HepG2 (cell line): ENCODE measurements around the gene RAB43. TPM values are rescaled to one million over a fixed set of nuclear protein-coding genes. Genes with fewer than 3 reads are reported as not detected.

Source experiments
- ATF1 ChIP-seq: IDR thresholded peaks from 2 replicates; pipeline ENCODE4 v1.6.1; 2016; ENCODE audit warnings: mild to moderate bottlenecking, control low read depth
- CCAR2 ChIP-seq: fragments of 200-400 bp; formaldehyde crosslinking; optimal IDR thresholded peaks from 2 replicates; pipeline ENCODE3; 2018; ENCODE audit warnings: low read depth, mild to moderate bottlenecking, low read length, moderate library complexity
- FOXJ3 ChIP-seq: sonication (generic); formaldehyde crosslinking; IDR thresholded peaks from 2 replicates; pipeline ENCODE4 v1.4.0; 2020; ENCODE audit warnings: missing genetic modification reagents, mild to moderate bottlenecking, borderline replicate concordance
- HMGA1 ChIP-seq: sonication (generic); formaldehyde crosslinking; conservative IDR thresholded peaks from 2 replicates; pipeline ENCODE4 v1.4.0; 2020; ENCODE audit warnings: missing genetic modification reagents
- HNRNPL ChIP-seq: fragments of 200-400 bp; formaldehyde crosslinking; IDR thresholded peaks from 2 replicates; pipeline ENCODE4 v1.6.1; 2017; ENCODE audit warnings: mild to moderate bottlenecking, low read depth, low read length
- JDP2 ChIP-seq: sonication (generic); formaldehyde crosslinking; IDR thresholded peaks from 2 replicates; pipeline ENCODE4 v1.8.1; 2022; ENCODE audit warnings: missing genetic modification reagents, borderline replicate concordance
- KDM5B ChIP-seq: sonication (generic); formaldehyde crosslinking; IDR thresholded peaks from 2 replicates; pipeline ENCODE4 v1.4.0; 2020; ENCODE audit warnings: missing genetic modification reagents, mild to moderate bottlenecking, borderline replicate concordance
- KLF15 ChIP-seq: sonication (generic); formaldehyde crosslinking; IDR thresholded peaks from 2 replicates; pipeline ENCODE4 v1.8.1; 2023; ENCODE audit warnings: borderline replicate concordance, mild to moderate bottlenecking, inconsistent platforms, missing genetic modification reagents, mixed read lengths
- KLF16 ChIP-seq, 2 experiments: sonication (generic) in 1 of 2; formaldehyde crosslinking in 1 of 2; IDR thresholded peaks; 2 replicates each; pipeline versions ENCODE4 v1.6.1 to v1.8.0; 2016 to 2023; ENCODE audit warnings: missing genetic modification reagents in 2 of 2, missing compliant biosample characterization in 1 of 2
- PCBP1 ChIP-seq: fragments of 200-400 bp; formaldehyde crosslinking; IDR thresholded peaks from 2 replicates; pipeline ENCODE4 v1.6.1; 2017; ENCODE audit warnings: mild to moderate bottlenecking, low read depth, low read length, borderline replicate concordance
- RNF2 ChIP-seq: fragments of 450-650 bp; conservative IDR thresholded peaks from 2 replicates; pipeline ENCODE4 v1.6.1; 2016; ENCODE audit warnings: low read depth
- SOX6 ChIP-seq, 2 experiments: fragments of 450-650 bp in 1 of 2; sonication (generic) in 1 of 2; formaldehyde crosslinking in 1 of 2; IDR thresholded peaks; 2 replicates each; pipeline versions ENCODE4 v1.4.0 to v1.6.1; 2017 to 2020; ENCODE audit warnings: antibody characterized with exemption in 1 of 2, mild to moderate bottlenecking in 1 of 2, missing genetic modification reagents in 1 of 2
- TAF15 ChIP-seq: fragments of 200-400 bp; formaldehyde crosslinking; IDR thresholded peaks from one replicate; pipeline ENCODE4 v1.6.1; 2018; ENCODE audit warnings: mild to moderate bottlenecking, low read depth, low read length; ENCODE audit not compliant: poor library complexity, severe bottlenecking
- TOE1 ChIP-seq: sonication (generic); formaldehyde crosslinking; IDR thresholded peaks from 2 replicates; pipeline ENCODE4 v1.4.0; 2020; ENCODE audit warnings: mild to moderate bottlenecking, missing genetic modification reagents
- ZNF101 ChIP-seq: sonication (generic); formaldehyde crosslinking; IDR thresholded peaks from 2 replicates; pipeline ENCODE4 v1.4.0; 2020; ENCODE audit warnings: mild to moderate bottlenecking, low read depth, missing genetic modification reagents, borderline replicate concordance
- ZNF160 ChIP-seq: sonication (generic); formaldehyde crosslinking; IDR thresholded peaks from 2 replicates; pipeline ENCODE4 v1.8.0; 2022; ENCODE audit warnings: mild to moderate bottlenecking, inconsistent platforms, missing genetic modification reagents
- ZNF232 ChIP-seq: sonication (generic); formaldehyde crosslinking; IDR thresholded peaks from 2 replicates; pipeline ENCODE4 v1.4.0; 2020; ENCODE audit warnings: missing genetic modification reagents, borderline replicate concordance
- ZNF256 ChIP-seq: sonication (generic); formaldehyde crosslinking; conservative IDR thresholded peaks from 2 replicates; pipeline ENCODE4 v1.4.0; 2020; ENCODE audit warnings: missing genetic modification reagents
- ZNF282 ChIP-seq: fragments of 450-650 bp; IDR thresholded peaks from 2 replicates; pipeline ENCODE4 v1.6.1; 2018; ENCODE audit not compliant: partially characterized antibody
- ZNF720 ChIP-seq: sonication (generic); formaldehyde crosslinking; IDR thresholded peaks from 2 replicates; pipeline ENCODE4 v1.4.0; 2020; ENCODE audit warnings: missing genetic modification reagents
- ZNF878 ChIP-seq: sonication (generic); formaldehyde crosslinking; IDR thresholded peaks from 2 replicates; pipeline ENCODE4 v1.8.1; 2023; ENCODE audit warnings: mild to moderate bottlenecking, missing genetic modification reagents, moderate library complexity
- polyA plus RNA-seq, 8 experiments: library from polyadenylated mRNA; depleted of rRNA in 3 of 8; stranded (reverse) in 7 of 8; unstranded in 1 of 8; fragments of >200 nt; fragmentation: Illumina TruSeq in 4 of 8; extraction: Trizol in 4 of 8; gene quantifications; 2 replicates each; pipeline versions ENCODE4 v1.2.1 to v1.2.3, GENCODE V29; 2011 to 2016; ENCODE audit warnings: low read depth in 4 of 8, missing spikeins in 1 of 8, mixed read lengths in 1 of 8; ENCODE audit not compliant: insufficient read depth in 1 of 8
- total RNA-seq, 5 experiments: library from RNA; depleted of rRNA; stranded (reverse); fragments of >200 nt; fragmentation: Illumina TruSeq; extraction: Trizol; gene quantifications; 2 replicates each; pipeline ENCODE4 v1.2.3, GENCODE V29; 2016; ENCODE audit warnings: low read depth in 1 of 5
- TF ChIP-seq, protein P1 (sequence below): sonication (generic); formaldehyde crosslinking; IDR thresholded peaks from 2 replicates; pipeline ENCODE4 v1.5.0; 2020; ENCODE audit warnings: mild to moderate bottlenecking, missing genetic modification reagents, borderline replicate concordance
- TF ChIP-seq, protein P2 (sequence below): sonication (generic); formaldehyde crosslinking; IDR thresholded peaks from 2 replicates; pipeline ENCODE4 v1.4.0; 2020; ENCODE audit warnings: missing genetic modification reagents
- TF ChIP-seq, protein P3 (sequence below): sonication (generic); formaldehyde crosslinking; conservative IDR thresholded peaks from 2 replicates; pipeline ENCODE4 v1.4.0; 2020; ENCODE audit warnings: missing genetic modification reagents

The RAB43 gene
- total and polyA plus RNA-seq, 2 of the 13 experiments (the other 11 are each of a cell fraction or from before 2014, with no cell fraction given), result 11.8 to 18.4 TPM

DNA sequence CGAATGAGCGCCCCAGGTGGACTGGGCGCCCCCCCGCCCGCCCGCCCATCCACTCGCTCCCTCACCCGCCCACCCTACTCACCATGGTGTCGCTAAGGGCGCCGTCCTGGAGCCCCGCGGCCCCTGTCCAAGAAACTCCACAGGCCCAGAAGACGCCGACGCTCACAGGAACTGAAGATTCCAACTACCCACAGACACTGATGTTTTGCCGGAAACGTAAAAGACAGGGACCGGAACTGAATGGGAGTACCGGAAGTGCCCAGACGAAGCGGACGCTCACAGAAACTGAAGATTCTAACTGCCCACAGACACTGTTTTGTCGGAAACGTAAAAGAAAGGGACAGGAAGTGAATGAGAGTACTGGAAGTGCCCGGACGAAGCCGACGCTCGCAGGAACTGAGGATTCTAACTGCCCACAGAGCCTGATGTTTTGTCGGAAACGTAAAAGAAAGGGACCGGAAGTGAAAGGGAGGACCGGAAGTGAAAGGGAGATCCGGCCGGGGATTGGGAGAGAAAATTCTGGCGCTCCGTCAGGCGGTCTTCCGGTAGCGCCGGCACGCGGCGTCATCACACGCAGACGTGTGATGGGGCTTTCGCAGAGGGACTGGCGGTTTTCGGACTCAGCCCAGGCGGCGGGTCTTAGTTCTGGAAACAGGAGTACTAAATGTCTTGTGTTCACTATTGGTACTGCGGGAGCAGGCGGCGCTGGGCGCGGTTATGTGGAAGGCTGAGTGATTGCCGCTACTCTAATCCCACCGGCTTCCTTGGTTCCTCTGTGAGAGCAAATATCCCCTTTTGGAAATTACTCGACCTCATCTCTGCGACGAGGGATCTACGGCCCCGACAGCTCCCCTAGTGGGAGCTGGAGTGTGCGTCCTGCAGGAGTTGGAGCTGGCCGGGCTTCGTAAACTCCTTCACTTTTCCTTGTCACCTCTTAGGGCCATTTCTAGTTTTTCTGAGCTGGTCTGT, 39.6 kb upstream of the RAB43 start, which contains the start of gene ISY1 (continued):
- TF ChIP-seq, protein P1, sequence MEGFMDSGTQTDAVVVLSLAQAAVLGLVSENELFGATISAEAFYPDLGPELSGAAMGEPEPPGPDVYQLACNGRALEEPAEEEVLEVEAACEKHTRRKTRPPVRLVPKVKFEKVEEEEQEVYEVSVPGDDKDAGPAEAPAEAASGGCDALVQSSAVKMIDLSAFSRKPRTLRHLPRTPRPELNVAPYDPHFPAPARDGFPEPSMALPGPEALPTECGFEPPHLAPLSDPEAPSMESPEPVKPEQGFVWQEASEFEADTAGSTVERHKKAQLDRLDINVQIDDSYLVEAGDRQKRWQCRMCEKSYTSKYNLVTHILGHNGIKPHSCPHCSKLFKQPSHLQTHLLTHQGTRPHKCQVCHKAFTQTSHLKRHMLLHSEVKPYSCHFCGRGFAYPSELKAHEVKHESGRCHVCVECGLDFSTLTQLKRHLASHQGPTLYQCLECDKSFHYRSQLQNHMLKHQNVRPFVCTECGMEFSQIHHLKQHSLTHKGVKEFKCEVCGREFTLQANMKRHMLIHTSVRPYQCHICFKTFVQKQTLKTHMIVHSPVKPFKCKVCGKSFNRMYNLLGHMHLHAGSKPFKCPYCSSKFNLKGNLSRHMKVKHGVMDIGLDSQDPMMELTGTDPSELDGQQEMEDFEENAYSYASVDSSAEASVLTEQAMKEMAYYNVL (CRISPR knock-in tag), result peak; percentile 61; the same call in 1 of the 2 replicates
- TF ChIP-seq ZNF160 (CRISPR knock-in tag), result no peak; the same call in 1 of the 2 replicates
- TF ChIP-seq ZNF878 (CRISPR knock-in tag), result peak; percentile 34; the same call in 1 of the 2 replicates
- TF ChIP-seq, protein P2, sequence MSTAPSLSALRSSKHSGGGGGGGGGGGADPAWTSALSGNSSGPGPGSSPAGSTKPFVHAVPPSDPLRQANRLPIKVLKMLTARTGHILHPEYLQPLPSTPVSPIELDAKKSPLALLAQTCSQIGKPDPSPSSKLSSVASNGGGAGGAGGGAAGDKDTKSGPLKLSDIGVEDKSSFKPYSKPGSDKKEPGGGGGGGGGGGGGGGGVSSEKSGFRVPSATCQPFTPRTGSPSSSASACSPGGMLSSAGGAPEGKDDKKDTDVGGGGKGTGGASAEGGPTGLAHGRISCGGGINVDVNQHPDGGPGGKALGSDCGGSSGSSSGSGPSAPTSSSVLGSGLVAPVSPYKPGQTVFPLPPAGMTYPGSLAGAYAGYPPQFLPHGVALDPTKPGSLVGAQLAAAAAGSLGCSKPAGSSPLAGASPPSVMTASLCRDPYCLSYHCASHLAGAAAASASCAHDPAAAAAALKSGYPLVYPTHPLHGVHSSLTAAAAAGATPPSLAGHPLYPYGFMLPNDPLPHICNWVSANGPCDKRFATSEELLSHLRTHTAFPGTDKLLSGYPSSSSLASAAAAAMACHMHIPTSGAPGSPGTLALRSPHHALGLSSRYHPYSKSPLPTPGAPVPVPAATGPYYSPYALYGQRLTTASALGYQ (CRISPR knock-in tag), result 0 out of 2 replicates have a peak, but pooled peaks have one; percentile 25
- TF ChIP-seq JDP2, result no peak
- peak in 1 of 2 experiments; percentile 81; a peak in 2 of 4 replicates for TF ChIP-seq KLF16 (CRISPR knock-in tag; IDR thresholded peaks at IDR 0.05)
- no peak; the same call in none of the 2 replicates for TF ChIP-seq RNF2
- peak; percentile 75; the same call in 1 of the 2 replicates for TF ChIP-seq FOXJ3 (CRISPR knock-in tag)
- TF ChIP-seq ZNF256 (CRISPR knock-in tag), result peak; percentile 71
- no peak for TF ChIP-seq TOE1 (CRISPR knock-in tag)
- TF ChIP-seq TAF15, result no peak
- TF ChIP-seq KDM5B, result peak; percentile 84
- no peak for TF ChIP-seq KLF15 (CRISPR knock-in tag)
- no peak for TF ChIP-seq HMGA1 (CRISPR knock-in tag)
- no peak for TF ChIP-seq ZNF720 (CRISPR knock-in tag)
- peak; percentile 46; the same call in 1 of the 2 replicates for TF ChIP-seq ZNF232 (CRISPR knock-in tag)
- TF ChIP-seq PCBP1, result no peak
- TF ChIP-seq, protein P3, sequence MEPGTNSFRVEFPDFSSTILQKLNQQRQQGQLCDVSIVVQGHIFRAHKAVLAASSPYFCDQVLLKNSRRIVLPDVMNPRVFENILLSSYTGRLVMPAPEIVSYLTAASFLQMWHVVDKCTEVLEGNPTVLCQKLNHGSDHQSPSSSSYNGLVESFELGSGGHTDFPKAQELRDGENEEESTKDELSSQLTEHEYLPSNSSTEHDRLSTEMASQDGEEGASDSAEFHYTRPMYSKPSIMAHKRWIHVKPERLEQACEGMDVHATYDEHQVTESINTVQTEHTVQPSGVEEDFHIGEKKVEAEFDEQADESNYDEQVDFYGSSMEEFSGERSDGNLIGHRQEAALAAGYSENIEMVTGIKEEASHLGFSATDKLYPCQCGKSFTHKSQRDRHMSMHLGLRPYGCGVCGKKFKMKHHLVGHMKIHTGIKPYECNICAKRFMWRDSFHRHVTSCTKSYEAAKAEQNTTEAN (CRISPR knock-in tag), result 0 out of 2 replicates have a peak, but pooled peaks have one; percentile 51
- 0 out of 2 replicates have a peak, but pooled peaks have one; percentile 36 for TF ChIP-seq HNRNPL
- TF ChIP-seq ZNF282, result no peak
- TF ChIP-seq SOX6 (IDR thresholded peaks at IDR 0.05), result no peak
- peak; percentile 60 for TF ChIP-seq SOX6 (CRISPR knock-in tag; IDR thresholded peaks at IDR 0.05)
- TF ChIP-seq ZNF101 (CRISPR knock-in tag), result no peak
- peak; percentile 68 for TF ChIP-seq CCAR2
- peak; percentile 96 for TF ChIP-seq ATF1
